Measurements from ENCODE around the gene ARHGEF11. TPM values are rescaled to one million over a fixed set of nuclear protein-coding genes. Genes with fewer than 3 reads are reported as not detected.
"Not testable (repeated sequence)": the region's sequence is repeated elsewhere in the genome, so short reads cannot be mapped to it uniquely, and the experiment has no call there.

ARHGEF11 gene
- total and polyA plus RNA-seq, 2 experiments from 2014 or later: 25.0 to 26.9 TPM

GRCh38 chr1:156929596-156930238 lies 115.8 kb downstream of the ARHGEF11 start:
- Histone ChIP-seq H3K79me2 (no peaks in the 10 kb centered on the region), H3K4me3 (no peak overlapping the region), H3K27ac (no peak overlapping the region), H3K36me3 (replicated peaks; ENCODE audit: insufficient read depth, low read depth) (no peaks in the 10 kb centered on the region), H3K4me1 (ENCODE audit: insufficient read depth) (peaks cover 8% of the 10 kb centered on the region), H3K9me3 (ENCODE audit: low read depth) (no peaks in the 10 kb centered on the region), H3K27me3 (peaks cover 58% of the 10 kb centered on the region), H3K4me2 (no peak overlapping the region), H4K20me1 (ENCODE audit: insufficient read depth, poor library complexity, severe bottlenecking) (no peaks in the 10 kb centered on the region), H3K9me2 (replicated peaks; ENCODE audit: insufficient read depth) (no peaks in the 10 kb centered on the region), H2AFZ (no peak overlapping the region)
- DNase-seq (ENCODE audit: low spot score): no peak
- WGBS (ENCODE audit: low lambda C conversion rate, missing lambda C conversion rate): 85% methylated on average over 6 of the region's 6 CpGs
- TF ChIP-seq EZH2phosphoT487 (IDR thresholded peaks at IDR 0.05; ENCODE audit: low read depth, severe bottlenecking, unreplicated experiment) (no peak), CTCF (IDR thresholded peaks at IDR 0.05; ENCODE audit: poor library complexity) (no peak), EZH2 (IDR thresholded peaks at IDR 0.05; ENCODE audit: borderline replicate concordance) (no peak)

- Histone ChIP-seq H3K27me3 (peaks cover 74% of the 10 kb centered on the region), H3K79me2 (no peaks in the 10 kb centered on the region), H3K4me1 (ENCODE audit: insufficient read depth) (peaks cover 20% of the 10 kb centered on the region), H3K4me3 (no peak overlapping the region), H3K9me3 (ENCODE audit: low read depth) (no peaks in the 10 kb centered on the region), H3K9me2 (replicated peaks; ENCODE audit: insufficient read depth) (no peaks in the 10 kb centered on the region), H3K4me2 (peak overlapping the region; percentile 98), H2AFZ (no peak overlapping the region), H4K20me1 (ENCODE audit: insufficient read depth, poor library complexity, severe bottlenecking) (no peaks in the 10 kb centered on the region), H3K27ac (no peak overlapping the region), H3K36me3 (replicated peaks; ENCODE audit: insufficient read depth, low read depth) (no peaks in the 10 kb centered on the region)
- WGBS (ENCODE audit: low lambda C conversion rate, missing lambda C conversion rate): 17% methylated on average over 4 of the region's 4 CpGs
- DNase-seq (ENCODE audit: low spot score): no peak
- TF ChIP-seq CTCF (IDR thresholded peaks at IDR 0.05; ENCODE audit: poor library complexity) (no peak), EZH2phosphoT487 (IDR thresholded peaks at IDR 0.05; ENCODE audit: low read depth, severe bottlenecking, unreplicated experiment) (no peak), EZH2 (IDR thresholded peaks at IDR 0.05; ENCODE audit: borderline replicate concordance) (no peak)
These were observed 117.4 kb downstream of the ARHGEF11 start for GRCh38 chr1:156928043-156928602.

- no peak overlapping the region for H2AFZ ChIP-seq
- WGBS (ENCODE audit: low lambda C conversion rate, missing lambda C conversion rate): 4% methylated on average over 64 of the region's 64 CpGs
These were observed 118.1 kb downstream of the ARHGEF11 start for GRCh38 chr1:156927215-156928042.

GRCh38 chr1:156926695-156927094 lies 118.8 kb downstream of the ARHGEF11 start:
- not testable (repeated sequence) for H3K36me3 ChIP-seq (replicated peaks; ENCODE audit: insufficient read depth, low read depth); H4K20me1 ChIP-seq (ENCODE audit: insufficient read depth, poor library complexity, severe bottlenecking); H3K4me2 ChIP-seq; H3K9me2 ChIP-seq (replicated peaks; ENCODE audit: insufficient read depth); H3K9me3 ChIP-seq (ENCODE audit: low read depth); H2AFZ ChIP-seq; H3K79me2 ChIP-seq; H3K27ac ChIP-seq; DNase-seq (ENCODE audit: low spot score); H3K4me3 ChIP-seq
- H3K27me3 ChIP-seq: peaks cover 88% of the 10 kb centered on the region
- peaks cover 20% of the 10 kb centered on the region for H3K4me1 ChIP-seq (ENCODE audit: insufficient read depth)
- WGBS (ENCODE audit: low lambda C conversion rate, missing lambda C conversion rate): 80% methylated on average over 6 of the region's 6 CpGs

More at GRCh38 chr1:156927215-156928042, 118.1 kb downstream of the ARHGEF11 start:
- Histone ChIP-seq H3K4me3 (peak overlapping the region; percentile 42), H3K9me2 (replicated peaks; ENCODE audit: insufficient read depth) (no peaks in the 10 kb centered on the region), H4K20me1 (ENCODE audit: insufficient read depth, poor library complexity, severe bottlenecking) (no peaks in the 10 kb centered on the region), H3K79me2 (no peaks in the 10 kb centered on the region), H3K27me3 (peaks cover 80% of the 10 kb centered on the region), H3K4me1 (ENCODE audit: insufficient read depth) (peaks cover 20% of the 10 kb centered on the region), H3K9me3 (ENCODE audit: low read depth) (no peaks in the 10 kb centered on the region), H3K27ac (no peak overlapping the region), H3K36me3 (replicated peaks; ENCODE audit: insufficient read depth, low read depth) (no peaks in the 10 kb centered on the region), H3K4me2 (peak overlapping the region; percentile 98)
- peak; percentile 88 for DNase-seq (ENCODE audit: low spot score)
- TF ChIP-seq EZH2 (IDR thresholded peaks at IDR 0.05; ENCODE audit: borderline replicate concordance): peak; percentile 83
- no peak for TF ChIP-seq EZH2phosphoT487 (IDR thresholded peaks at IDR 0.05; ENCODE audit: low read depth, severe bottlenecking, unreplicated experiment)
- peak; percentile 76 for TF ChIP-seq CTCF (IDR thresholded peaks at IDR 0.05; ENCODE audit: poor library complexity)

Measured in hepatocyte (in vitro differentiated cells).